Measurements from ENCODE around the gene NUP42.
"Not testable (repeated sequence)": the region's sequence is repeated elsewhere in the genome, so short reads cannot be mapped to it uniquely, and the experiment has no call there.

NUP42 gene

GRCh38 chr7:23181684-23182553 lies at the start of gene NUP42:
NUP42 (plus strand) TSS chr7:23182048; CDS start chr7:23182086, 38 bp downstream.
- DNase-seq = peak; percentile 100

GRCh38 chr7:23133797-23134196 lies 48.1 kb upstream of the NUP42 start:
- DNase-seq = no peak

- no peak for DNase-seq
Measured at GRCh38 chr7:23135755-23136154, 46.1 kb upstream of the NUP42 start.

- no peak for DNase-seq
Measured at GRCh38 chr7:23136216-23136615, 45.6 kb upstream of the NUP42 start.

- no peak for DNase-seq
Measured at GRCh38 chr7:23157679-23158078, 24.2 kb upstream of the NUP42 start.

- no peak for DNase-seq
Measured at GRCh38 chr7:23158546-23158945, 23.3 kb upstream of the NUP42 start.

- peak; percentile 93 for DNase-seq
Measured at GRCh38 chr7:23161482-23161881, 20.4 kb upstream of the NUP42 start.

- peak; percentile 72 for DNase-seq
Measured at GRCh38 chr7:23164846-23165245, 17.0 kb upstream of the NUP42 start.

GRCh38 chr7:23165316-23165715 lies 16.5 kb upstream of the NUP42 start:
- peak; percentile 67 for DNase-seq

- no peak for DNase-seq
Measured at GRCh38 chr7:23167691-23168090, 14.2 kb upstream of the NUP42 start.

GRCh38 chr7:23168111-23168885 lies 13.6 kb upstream of the NUP42 start:
- DNase-seq = no peak

GRCh38 chr7:23175938-23176337 lies 5.9 kb upstream of the NUP42 start:
- DNase-seq = peak; percentile 60

GRCh38 chr7:23183279-23184012 lies 1.6 kb downstream of the NUP42 start:
- peak; percentile 43 for DNase-seq

GRCh38 chr7:23184291-23184690 lies 2.4 kb downstream of the NUP42 start:
- DNase-seq = no peak

GRCh38 chr7:23184709-23185359 lies 3.0 kb downstream of the NUP42 start:
- peak; percentile 75 for DNase-seq

GRCh38 chr7:23185980-23186379 lies 4.1 kb downstream of the NUP42 start:
- DNase-seq = no peak

- peak; percentile 85 for DNase-seq
Measured at GRCh38 chr7:23191022-23191421, 9.2 kb downstream of the NUP42 start.

GRCh38 chr7:23193650-23194227 lies 11.9 kb downstream of the NUP42 start:
- DNase-seq = not testable (repeated sequence)

- no peak for DNase-seq
Measured at GRCh38 chr7:23196306-23196705, 14.5 kb downstream of the NUP42 start.

- DNase-seq = not testable (repeated sequence)
Measured at GRCh38 chr7:23197745-23198144, 15.9 kb downstream of the NUP42 start.

GRCh38 chr7:23200331-23200730 lies 18.5 kb downstream of the NUP42 start:
- no peak for DNase-seq

- no peak for DNase-seq
Measured at GRCh38 chr7:23204241-23204640, 22.4 kb downstream of the NUP42 start.
